SK-N-MC (cell line): ENCODE measurements around the gene KIF3B.

ENCODE experiments used
- EZH2 ChIP-seq: fragments of 200-600 bp; sonication (generic); IDR thresholded peaks from one replicate; pipeline ENCODE4 v1.6.1; 2017; ENCODE audit warnings: antibody characterized with exemption
- FOXP2 ChIP-seq: optimal IDR thresholded peaks from 2 replicates; pipeline ENCODE3; 2011; ENCODE audit warnings: mild to moderate bottlenecking, moderate library complexity; ENCODE audit not compliant: insufficient read depth; ENCODE audit errors: extremely low read length, control extremely low read depth
- POLR2AphosphoS5 ChIP-seq: IDR thresholded peaks from 2 replicates; pipeline ENCODE4 v1.6.1; 2012; ENCODE audit warnings: mild to moderate bottlenecking, low read depth, low read length, borderline replicate concordance

DNA sequence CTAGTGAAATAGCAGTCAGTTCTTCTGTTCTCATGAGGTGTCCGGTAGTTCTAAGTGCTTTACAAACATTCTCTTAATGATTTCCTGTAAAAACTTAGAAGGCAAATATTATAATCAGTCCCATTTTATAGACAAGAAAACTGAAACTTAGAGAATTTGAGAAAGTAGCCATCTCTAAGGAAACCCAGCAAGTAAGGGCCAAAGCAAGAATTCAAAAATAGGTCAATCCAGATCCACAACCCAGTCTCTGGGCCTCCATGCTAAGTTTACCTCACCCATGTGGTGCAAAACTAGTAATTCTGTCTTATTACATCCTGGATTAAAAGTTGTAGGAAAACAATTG, 53.1 kb downstream of the KIF3B start:
- TF ChIP-seq POLR2AphosphoS5, result no peak
- TF ChIP-seq EZH2, result no peak
- TF ChIP-seq FOXP2, result no peak
